ENCODE measurements around the gene KLHL41.
"Not testable (repeated sequence)": the region's sequence is repeated elsewhere in the genome, so short reads cannot be mapped to it uniquely, and the experiment has no call there.

KLHL41 gene

GRCh38 chr2:169573160-169573973 is 63.9 kb downstream of the KLHL41 start, which contains the start of gene FASTKD1:
Gene FASTKD1, minus strand, starts transcription at chr2:169573865. Its CDS starts 1,836 bp downstream, at chr2:169572029.
- DNase-seq (ENCODE audit: low spot score): peak; percentile 90

DNA sequence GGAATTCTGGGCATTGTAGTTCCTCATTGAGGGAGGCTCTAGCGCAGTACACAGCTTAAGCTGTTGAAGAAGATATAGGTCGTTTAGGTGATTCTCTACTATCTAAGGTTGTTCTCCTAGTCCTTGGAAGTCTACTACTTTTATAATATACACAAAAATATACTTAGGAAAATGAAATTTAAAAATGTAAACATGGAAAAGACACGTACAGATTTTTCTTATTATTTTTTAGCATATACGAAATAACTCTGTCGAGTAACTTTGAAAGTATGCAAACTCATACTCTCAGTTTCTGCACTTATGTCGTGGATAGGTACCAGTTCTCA is 64.4 kb downstream of the KLHL41 start:
- no peak for DNase-seq (ENCODE audit: low spot score)

DNA sequence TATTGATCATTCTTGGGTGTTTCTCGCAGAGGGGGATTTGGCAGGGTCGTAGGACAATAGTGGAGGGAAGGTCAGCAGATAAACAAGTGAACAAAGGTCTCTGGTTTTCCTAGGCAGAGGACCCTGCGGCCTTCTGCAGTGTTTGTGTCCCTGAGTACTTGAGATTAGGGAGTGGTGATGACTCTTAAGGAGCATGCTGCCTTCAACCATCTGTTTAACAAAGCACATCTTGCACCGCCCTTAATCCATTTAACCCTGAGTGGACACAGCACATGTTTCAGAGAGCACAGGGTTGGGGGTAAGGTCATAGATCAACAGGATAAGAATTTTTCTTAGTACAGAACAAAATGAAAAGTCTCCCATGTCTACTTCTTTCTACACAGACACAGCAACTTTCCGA is 65.0 kb downstream of the KLHL41 start:
- DNase-seq (ENCODE audit: low spot score): not testable (repeated sequence)

DNA sequence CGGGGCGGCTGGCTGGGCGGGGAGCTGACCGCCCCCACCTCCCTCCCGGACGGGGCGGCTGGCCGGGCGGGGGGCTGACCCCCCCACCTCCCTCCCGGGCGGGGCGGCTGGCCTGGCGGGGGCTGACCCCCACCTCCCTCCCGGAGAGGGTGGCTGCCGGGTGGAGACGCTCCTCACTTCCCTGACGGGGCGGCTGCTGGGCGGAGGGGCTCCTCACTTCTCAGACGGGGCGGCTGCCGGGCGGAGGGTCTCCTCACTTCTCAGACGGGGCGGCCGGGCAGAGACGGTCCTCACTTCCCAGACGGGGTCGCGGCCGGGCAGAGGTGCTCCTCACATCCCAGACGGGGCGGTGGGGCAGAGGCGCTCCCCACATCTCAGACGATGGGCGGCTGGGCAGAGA is 65.8 kb downstream of the KLHL41 start:
- DNase-seq (ENCODE audit: low spot score): not testable (repeated sequence)

Measured in globus pallidus (tissue), 1 donor.